ENCODE results near the gene SECISBP2L.
"Not testable (repeated sequence)": the region's sequence is repeated elsewhere in the genome, so short reads cannot be mapped to it uniquely, and the experiment has no call there.

SECISBP2L gene, protein sequence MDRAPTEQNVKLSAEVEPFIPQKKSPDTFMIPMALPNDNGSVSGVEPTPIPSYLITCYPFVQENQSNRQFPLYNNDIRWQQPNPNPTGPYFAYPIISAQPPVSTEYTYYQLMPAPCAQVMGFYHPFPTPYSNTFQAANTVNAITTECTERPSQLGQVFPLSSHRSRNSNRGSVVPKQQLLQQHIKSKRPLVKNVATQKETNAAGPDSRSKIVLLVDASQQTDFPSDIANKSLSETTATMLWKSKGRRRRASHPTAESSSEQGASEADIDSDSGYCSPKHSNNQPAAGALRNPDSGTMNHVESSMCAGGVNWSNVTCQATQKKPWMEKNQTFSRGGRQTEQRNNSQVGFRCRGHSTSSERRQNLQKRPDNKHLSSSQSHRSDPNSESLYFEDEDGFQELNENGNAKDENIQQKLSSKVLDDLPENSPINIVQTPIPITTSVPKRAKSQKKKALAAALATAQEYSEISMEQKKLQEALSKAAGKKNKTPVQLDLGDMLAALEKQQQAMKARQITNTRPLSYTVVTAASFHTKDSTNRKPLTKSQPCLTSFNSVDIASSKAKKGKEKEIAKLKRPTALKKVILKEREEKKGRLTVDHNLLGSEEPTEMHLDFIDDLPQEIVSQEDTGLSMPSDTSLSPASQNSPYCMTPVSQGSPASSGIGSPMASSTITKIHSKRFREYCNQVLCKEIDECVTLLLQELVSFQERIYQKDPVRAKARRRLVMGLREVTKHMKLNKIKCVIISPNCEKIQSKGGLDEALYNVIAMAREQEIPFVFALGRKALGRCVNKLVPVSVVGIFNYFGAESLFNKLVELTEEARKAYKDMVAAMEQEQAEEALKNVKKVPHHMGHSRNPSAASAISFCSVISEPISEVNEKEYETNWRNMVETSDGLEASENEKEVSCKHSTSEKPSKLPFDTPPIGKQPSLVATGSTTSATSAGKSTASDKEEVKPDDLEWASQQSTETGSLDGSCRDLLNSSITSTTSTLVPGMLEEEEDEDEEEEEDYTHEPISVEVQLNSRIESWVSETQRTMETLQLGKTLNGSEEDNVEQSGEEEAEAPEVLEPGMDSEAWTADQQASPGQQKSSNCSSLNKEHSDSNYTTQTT

GRCh38 chr15:49046220-49047102 is at the start of gene SECISBP2L:
TSS of gene SECISBP2L (minus strand) at chr15:49046446. CDS start at chr15:49046299, 147 bp downstream.
- DNase-seq (ENCODE audit: low read depth) = peak; percentile 60

DNA sequence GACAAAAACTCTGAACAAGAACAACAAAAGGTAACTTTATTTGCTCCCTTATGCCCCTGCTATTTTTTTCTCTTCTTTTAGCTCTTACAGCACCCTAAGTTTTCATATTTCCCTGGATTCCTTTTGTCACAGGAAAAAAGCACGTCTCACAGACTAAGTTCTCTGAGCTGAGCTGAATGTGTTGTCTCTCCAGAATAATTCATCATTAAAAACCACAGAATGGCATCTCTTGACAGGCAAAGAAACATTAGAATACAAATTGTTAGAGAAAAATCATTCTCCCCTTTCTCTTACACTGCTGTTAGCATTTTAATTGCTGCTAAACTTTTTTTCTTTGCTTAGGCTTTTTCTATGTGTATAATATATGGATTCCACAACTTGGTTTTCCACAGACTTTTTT is 48.7 kb upstream of the SECISBP2L start:
- no peak for DNase-seq (ENCODE audit: low read depth)

GRCh38 chr15:49093252-49094105 is 47.2 kb upstream of the SECISBP2L start:
- no peak for DNase-seq (ENCODE audit: low read depth)

DNA sequence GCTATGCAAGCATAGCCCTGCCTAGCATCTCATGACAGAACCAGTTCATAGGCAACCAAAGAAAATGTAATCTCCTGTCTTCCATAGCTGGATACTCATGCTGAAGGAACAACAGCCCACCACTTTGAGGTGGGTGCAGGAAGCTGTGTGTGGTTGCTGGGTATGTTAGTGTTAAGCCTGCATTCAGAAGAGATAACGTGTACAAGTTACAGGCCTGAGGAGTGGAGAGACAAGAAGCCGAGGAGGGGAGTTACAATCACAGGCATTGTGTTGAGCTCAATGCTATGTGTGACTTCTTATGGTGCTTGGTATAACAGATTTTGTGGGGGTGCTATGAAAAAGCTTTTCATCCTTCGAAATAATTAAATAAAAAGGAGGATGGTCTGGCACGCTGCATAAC is 42.8 kb upstream of the SECISBP2L start:
- DNase-seq (ENCODE audit: low read depth) = no peak

- no peak for DNase-seq (ENCODE audit: low read depth)
Measured at GRCh38 chr15:49085696-49086459, 39.6 kb upstream of the SECISBP2L start.

GRCh38 chr15:49084285-49084570 is 38.0 kb upstream of the SECISBP2L start:
- DNase-seq (ENCODE audit: low read depth) = no peak

DNA sequence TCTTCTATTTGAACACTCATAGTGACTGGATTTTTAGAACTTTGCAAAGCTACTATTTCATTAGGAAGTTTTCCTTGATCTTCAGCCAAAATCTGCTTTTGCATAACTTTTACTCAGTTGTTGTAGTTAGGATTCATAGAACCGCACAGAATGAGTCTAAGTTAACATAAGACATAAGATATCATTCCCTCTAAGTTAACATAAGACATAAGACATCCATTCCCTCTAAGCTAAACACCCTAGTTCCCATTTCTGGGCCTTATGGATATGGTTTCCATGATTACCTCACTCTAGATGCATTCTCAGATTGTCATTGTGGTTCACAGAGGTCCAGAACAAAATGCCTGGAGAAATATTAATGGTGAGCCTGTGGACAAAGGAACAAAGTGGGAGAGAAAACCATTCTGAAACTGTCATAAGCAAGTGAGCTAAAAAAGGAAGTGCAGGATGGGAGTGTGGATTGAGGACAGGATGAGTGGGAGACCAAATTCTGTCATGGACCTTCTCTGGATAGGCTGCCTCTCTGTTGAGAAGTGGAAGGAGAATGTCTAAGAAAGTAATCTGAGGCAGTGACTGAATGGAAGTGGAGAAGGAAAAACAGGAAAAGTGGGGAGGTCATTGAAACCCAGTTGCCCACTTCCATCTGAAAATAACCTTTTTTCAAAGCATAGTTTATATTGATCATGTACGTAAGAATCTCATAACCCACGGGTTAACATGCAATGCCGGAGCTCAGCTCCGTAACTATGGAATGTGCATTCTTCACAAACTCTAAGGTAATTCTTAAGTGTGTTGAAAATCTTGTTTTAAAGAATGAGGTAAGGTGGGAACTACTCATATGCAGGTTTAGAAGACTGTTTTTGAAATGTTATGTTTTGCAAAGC is 37.4 kb upstream of the SECISBP2L start:
- DNase-seq (ENCODE audit: low read depth) = no peak

DNA sequence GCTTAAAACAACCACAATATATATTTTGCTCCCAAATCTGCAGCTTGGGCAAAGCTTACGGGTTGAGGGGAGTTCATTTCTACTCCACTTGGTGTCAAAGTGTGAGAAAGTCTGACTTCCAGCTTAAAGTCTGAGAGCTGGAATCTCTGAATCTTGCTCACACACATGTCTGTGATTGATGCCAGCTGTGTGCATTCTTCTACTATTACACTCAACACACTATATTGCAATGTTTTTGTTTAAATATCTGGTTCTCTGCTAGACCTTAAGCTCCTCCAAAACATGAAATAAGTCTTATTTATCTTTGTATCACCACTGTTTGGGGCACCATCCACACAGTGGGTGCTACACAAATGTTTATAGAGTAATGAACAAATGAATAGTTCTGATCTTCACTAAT is 36.7 kb upstream of the SECISBP2L start:
- DNase-seq (ENCODE audit: low read depth) = peak; percentile 46

DNA sequence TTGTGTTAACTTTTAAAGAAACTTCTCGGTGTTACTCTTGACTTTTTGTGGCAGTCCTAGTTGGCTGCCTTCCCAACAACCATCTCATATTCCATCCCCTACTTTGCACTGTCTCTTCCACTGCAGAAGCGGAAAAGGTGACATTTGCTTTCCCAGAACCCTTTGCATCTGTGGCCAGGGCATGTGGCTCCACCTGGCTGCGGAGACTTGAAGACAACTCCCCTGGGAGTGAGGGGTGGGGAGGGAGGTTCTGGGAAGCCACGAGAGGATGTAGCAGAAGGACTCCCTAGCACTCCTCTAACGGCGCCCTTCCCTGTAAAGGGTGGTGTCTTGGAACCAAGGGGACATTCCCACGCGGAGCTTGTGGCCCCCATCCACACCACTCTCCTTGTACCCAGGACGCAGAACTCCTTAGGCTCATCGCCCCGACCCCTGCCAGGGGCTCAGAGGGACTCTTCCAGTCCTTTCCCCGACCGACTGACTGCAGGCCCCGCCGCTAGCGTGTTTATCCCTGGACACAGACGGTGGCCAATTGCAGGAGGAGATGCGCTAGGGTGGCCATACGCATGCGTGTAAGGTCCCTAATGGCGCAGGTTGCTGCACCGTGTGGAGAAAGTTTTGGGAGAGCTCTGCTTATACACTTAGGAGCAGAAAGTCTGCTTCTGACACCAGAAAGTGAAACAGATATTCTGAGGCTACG is 33.2 kb upstream of the SECISBP2L start:
- no peak for DNase-seq (ENCODE audit: low read depth)

DNA sequence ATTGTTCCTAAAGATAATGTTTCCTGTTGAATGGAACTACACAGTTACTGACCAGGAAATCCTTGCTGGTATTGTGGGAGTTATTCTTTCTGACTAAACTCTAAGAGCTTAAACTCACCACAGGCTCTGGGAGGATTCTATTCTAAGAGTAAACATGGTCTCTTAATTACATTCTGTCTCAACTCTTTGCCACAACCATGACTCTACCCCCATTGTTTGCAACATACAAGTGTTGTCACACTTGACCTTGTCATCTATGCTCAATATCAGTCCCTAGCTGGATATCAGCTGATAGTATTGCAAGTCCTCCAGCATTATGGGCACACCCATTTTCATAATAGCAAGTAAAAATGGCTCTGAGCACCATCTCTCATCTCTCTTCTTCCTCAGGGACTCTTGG is 29.6 kb upstream of the SECISBP2L start:
- no peak for DNase-seq (ENCODE audit: low read depth)

DNA sequence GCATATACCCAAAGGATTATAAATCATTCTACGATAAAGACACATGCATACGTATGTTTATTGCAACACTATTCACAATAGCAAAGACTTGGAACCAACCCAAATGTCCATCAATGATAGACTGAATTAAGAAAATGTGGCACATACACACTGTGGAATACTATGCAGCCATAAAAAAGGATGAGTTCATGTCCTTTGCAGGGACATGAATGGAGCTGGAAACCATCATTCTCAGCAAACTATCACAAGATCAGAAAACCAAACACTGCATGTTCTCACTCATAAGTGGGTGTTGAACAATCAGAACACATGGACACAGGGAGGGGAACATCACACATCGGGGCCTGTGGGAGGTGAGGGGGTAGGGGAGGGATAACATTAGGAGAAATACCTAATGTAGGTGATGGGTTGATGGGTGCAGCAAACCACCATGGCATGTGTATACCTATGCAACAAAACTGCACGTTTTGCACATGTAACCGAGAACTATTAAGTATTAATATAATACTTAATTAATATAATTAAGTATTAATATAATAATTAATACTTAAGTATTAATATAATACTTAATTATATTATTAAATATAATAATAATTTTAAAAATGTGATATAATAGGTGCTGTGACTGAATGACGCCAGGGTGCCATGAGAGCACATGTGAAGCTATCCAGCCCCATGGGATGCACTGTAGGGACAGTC is 28.5 kb upstream of the SECISBP2L start:
- DNase-seq (ENCODE audit: low read depth) = not testable (repeated sequence)

GRCh38 chr15:49066372-49066771 is 20.1 kb upstream of the SECISBP2L start:
- no peak for DNase-seq (ENCODE audit: low read depth)

DNA sequence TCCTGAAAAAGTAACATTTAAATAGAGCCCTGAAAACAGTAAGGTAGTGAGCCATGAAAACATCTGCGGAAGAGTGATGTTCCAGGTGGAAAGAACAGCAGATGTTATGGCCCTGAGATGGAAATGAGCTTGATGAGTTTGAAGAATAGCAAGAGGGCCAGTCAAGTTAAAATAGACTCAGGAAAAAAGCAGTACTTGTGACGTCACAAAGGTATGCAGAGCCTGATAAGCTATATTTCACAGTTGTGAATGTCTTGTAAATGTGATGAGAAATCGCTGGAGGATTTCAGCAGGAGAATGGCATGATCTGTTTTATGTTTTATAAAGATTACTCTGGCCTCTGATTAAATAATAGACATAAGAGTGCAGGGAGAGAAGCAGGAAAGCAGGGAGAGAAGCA is 18.6 kb upstream of the SECISBP2L start:
- no peak for DNase-seq (ENCODE audit: low read depth)

GRCh38 chr15:49064281-49064653 is 18.0 kb upstream of the SECISBP2L start:
- DNase-seq (ENCODE audit: low read depth) = no peak

- no peak for DNase-seq (ENCODE audit: low read depth)
Measured at GRCh38 chr15:49063402-49064280, 17.4 kb upstream of the SECISBP2L start.

- DNase-seq (ENCODE audit: low read depth) = no peak
Measured at GRCh38 chr15:49062900-49063299, 16.7 kb upstream of the SECISBP2L start.

Measured in HS-5 (cell line).